ENCODE results near the gene SNPH.

Gene SNPH

DNA sequence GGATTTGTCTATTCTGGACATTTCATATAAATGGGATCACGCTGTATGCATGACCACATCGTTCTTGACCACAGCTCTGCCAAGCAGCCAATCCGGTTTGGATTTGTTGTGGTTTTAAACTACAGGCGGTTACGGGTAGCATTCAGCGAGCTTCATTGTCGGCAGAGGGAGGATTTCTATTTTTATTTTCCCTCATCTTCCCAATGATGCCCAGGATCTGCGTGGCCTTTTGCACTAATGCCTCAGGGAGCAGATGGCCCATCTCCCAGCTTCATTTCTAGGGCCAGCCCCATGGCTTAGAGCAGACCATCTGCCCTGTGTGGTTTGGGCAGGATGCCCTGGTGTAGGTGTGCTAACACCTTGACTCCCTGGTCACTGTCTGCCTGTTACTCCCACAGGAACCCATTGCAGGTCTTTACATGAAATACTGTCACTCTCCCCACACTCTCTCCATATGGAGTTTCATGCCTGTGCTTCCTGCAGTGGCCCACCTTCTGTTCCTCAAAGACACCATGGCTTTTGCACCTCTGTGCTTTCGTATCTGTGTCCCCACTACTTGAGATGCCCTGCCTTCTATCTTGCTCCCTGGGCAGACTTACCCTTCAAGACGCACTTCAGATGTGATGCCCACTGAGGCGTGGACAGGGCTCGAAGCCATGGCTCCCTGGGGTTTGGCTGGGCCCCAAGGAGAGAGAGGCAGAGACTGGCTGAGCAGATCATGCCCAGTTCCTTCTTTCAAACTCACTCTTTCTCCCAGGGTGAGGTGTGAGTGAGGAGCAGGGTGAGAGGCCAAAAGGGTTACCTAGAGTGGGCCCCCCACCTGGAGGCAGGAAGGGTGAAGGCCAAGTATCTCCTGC, 36.8 kb downstream of the SNPH start:
- H3K36me3 ChIP-seq (ENCODE audit: insufficient read depth, low read length): no peaks in the 10 kb centered on the region

DNA sequence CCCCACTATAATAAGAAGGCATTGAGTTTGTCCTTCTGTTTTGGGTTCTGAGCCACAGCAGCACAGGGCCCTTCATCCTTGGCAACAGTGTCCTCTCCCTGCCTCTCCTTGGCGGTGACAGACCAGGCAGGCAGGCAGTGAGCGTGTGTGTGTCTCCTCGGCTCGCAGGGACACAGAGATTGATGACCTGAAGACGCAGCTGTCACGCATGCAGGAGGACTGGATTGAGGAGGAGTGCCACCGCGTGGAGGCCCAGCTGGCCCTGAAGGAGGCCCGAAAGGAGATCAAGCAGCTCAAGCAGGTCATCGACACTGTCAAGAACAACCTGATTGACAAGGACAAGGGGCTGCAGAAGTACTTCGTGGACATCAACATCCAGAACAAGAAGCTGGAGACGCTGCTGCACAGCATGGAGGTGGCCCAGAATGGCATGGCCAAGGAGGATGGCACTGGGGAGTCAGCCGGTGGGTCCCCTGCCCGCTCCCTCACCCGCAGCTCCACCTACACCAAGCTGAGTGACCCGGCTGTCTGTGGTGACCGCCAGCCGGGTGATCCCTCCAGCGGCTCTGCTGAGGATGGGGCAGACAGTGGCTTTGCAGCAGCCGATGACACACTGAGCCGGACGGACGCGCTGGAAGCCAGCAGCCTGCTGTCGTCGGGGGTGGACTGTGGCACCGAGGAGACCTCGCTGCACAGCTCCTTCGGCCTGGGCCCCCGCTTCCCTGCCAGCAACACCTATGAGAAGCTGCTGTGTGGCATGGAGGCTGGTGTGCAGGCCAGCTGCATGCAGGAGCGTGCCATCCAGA, 38.8 kb downstream of the SNPH start:
- H3K9ac ChIP-seq (ENCODE audit: low read depth, low read length): no peak overlapping the region

More for the DNA sequence above, 36.8 kb downstream of the SNPH start:
- H3K9ac ChIP-seq (ENCODE audit: low read depth, low read length): no peak overlapping the region
- peaks cover 7% of the 10 kb centered on the region for H3K4me1 ChIP-seq (ENCODE audit: insufficient read depth, low read length)
- H3K9me3 ChIP-seq (ENCODE audit: control insufficient read depth, insufficient read depth, low read length): no peaks in the 10 kb centered on the region

DNA sequence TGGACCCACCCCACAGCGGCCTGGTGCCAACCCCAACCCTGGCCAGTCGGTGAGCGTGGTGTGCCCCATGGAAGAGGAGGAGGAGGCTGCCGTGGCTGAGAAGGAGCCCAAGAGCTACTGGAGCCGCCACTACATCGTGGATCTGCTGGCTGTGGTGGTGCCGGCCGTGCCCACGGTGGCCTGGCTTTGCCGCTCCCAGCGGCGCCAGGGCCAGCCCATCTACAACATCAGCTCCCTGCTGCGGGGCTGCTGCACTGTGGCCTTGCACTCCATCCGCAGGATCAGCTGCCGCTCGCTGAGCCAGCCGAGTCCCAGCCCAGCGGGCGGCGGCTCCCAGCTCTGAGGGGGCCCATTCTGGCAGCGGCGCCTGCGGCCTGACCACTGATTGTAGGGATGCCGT, 39.6 kb downstream of the SNPH start:
- no peaks in the 10 kb centered on the region for H3K36me3 ChIP-seq (ENCODE audit: insufficient read depth, low read length)
- no peaks in the 10 kb centered on the region for H3K9me3 ChIP-seq (ENCODE audit: control insufficient read depth, insufficient read depth, low read length)
- H3K9ac ChIP-seq (ENCODE audit: low read depth, low read length): no peak overlapping the region
- peaks cover 11% of the 10 kb centered on the region for H3K4me1 ChIP-seq (ENCODE audit: insufficient read depth, low read length)

More for the DNA sequence above, 38.8 kb downstream of the SNPH start:
- Histone ChIP-seq H3K4me1 (ENCODE audit: insufficient read depth, low read length) (peaks cover 13% of the 10 kb centered on the region), H3K9me3 (ENCODE audit: control insufficient read depth, insufficient read depth, low read length) (no peaks in the 10 kb centered on the region), H3K36me3 (ENCODE audit: insufficient read depth, low read length) (no peaks in the 10 kb centered on the region)

DNA sequence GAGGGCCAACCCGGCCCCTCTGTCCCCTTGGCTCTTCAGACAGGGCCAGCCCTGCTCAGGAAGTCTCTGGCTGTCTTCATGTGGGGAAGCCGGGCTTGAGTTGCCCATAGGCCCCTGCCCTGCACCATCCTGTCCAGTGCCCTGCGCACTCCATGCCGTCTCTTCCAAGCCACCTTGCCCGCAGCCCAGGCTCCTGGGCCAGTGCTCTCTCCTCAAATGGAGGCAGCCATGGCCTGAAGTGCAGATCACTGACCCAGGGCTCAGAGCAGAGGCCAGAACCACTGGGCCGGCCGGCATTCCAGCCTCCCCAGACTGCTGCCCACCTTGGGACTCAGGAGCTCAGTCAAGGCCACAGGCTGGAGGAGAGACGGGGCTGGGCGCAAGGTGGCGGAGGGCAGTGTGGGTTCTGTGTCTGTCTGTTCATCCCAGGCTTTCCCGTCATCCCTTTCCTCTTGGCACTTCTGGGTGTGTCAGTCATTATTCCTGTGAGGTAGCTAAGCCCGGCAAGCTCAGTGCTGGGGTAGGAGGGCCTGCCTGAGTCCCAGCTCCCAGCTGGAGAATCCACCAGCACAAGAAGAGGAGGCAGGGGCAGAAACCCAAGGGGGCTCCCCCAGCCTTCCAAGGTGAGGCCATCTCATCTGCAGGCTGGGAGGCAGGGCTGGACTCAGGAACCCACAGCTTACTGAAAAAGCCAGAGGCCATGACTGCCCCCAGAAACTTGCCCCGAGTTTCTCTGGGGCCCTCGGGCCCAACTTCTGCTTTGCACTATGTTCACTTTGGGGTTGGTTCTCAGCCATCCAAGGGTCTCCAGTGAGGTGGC, 40.4 kb downstream of the SNPH start:
- H3K9me3 ChIP-seq (ENCODE audit: control insufficient read depth, insufficient read depth, low read length): no peaks in the 10 kb centered on the region
- peaks cover 6% of the 10 kb centered on the region; the same call in 1 of the 2 replicates for H3K4me1 ChIP-seq (ENCODE audit: insufficient read depth, low read length)
- no peak overlapping the region for H3K9ac ChIP-seq (ENCODE audit: low read depth, low read length)
- H3K36me3 ChIP-seq (ENCODE audit: insufficient read depth, low read length): no peaks in the 10 kb centered on the region

DNA sequence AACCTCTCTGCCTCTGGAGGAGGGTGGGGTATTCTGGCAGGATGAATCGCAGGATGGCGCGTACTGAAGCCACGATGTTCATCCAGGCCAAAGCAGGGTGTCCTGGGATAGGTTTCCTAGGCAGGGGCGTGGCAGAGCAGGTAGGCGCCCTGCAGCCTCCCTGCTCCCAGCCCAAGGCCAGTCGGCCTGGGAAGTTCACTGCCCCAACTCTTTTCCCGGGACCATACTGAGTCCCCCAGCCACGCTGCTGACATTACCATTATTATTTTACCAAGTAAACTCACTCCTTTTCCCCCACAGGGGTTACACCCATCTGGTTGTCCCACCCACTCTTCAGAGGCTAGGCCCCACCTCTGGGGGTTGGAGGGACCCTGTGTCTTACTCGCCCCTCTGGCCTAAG, 41.1 kb downstream of the SNPH start:
- Histone ChIP-seq H3K4me1 (ENCODE audit: insufficient read depth, low read length) (peaks cover 6% of the 10 kb centered on the region; the same call in 1 of the 2 replicates), H3K9ac (ENCODE audit: low read depth, low read length) (no peak overlapping the region), H3K36me3 (ENCODE audit: insufficient read depth, low read length) (no peaks in the 10 kb centered on the region), H3K9me3 (ENCODE audit: control insufficient read depth, insufficient read depth, low read length) (no peaks in the 10 kb centered on the region)

DNA sequence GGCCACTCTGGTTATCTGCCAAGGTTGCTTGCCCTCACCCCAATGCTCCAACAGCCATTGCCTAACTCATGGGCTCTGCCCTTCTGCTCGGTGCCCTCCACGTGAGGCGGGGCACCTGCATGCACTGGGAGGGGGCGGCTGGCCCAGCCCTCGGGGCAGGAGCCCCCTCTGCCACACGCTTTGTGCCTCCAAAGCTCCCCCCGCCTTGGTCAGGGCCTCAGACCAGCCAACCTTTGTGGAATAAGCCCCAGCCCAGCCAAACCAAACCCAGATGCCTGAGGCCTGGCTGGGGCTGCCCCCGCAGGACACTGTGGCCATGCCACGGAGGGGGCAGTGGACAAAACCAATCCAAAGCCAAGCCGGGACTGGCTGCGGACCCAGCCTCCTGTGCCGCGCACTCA, 41.5 kb downstream of the SNPH start:
- Histone ChIP-seq H3K9ac (ENCODE audit: low read depth, low read length) (no peak overlapping the region), H3K9me3 (ENCODE audit: control insufficient read depth, insufficient read depth, low read length) (no peaks in the 10 kb centered on the region), H3K36me3 (ENCODE audit: insufficient read depth, low read length) (no peaks in the 10 kb centered on the region), H3K4me1 (ENCODE audit: insufficient read depth, low read length) (peaks cover 6% of the 10 kb centered on the region; the same call in 1 of the 2 replicates)

DNA sequence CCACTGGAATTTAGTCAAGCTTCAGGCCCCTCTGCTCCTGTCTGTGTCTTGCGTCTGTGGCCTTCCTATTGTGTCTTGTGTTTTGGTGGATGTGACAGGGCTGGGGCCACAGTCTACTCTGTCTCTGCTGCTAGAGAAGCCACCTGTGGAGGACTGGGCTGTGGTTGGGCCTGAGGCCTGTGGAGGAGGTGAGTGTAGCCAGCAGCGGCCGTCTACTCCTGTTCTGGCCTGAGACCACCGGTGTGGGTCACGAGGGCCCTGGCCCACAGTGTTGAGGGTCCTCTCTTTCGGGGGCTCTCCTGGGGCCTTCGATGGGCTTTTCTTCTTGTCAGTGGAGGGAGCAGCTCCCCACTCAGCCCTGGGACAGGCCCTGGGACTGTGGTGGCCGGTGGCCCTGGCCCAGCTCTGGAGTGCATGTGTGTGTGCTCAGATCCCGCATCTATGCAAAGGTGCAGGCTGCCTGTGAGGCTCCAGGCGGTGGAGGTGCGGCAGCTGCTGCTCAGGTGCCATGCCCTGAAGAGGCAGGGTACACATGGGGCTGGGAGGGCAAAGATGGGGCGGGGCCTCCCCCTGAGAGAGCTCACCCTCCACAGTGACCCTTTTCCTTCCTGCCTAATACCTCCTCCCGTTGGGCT, 42.1 kb downstream of the SNPH start:
- Histone ChIP-seq H3K9me3 (ENCODE audit: control insufficient read depth, insufficient read depth, low read length) (no peaks in the 10 kb centered on the region), H3K36me3 (ENCODE audit: insufficient read depth, low read length) (no peaks in the 10 kb centered on the region), H3K4me1 (ENCODE audit: insufficient read depth, low read length) (peaks cover 6% of the 10 kb centered on the region; the same call in 1 of the 2 replicates), H3K9ac (ENCODE audit: low read depth, low read length) (no peak overlapping the region)

DNA sequence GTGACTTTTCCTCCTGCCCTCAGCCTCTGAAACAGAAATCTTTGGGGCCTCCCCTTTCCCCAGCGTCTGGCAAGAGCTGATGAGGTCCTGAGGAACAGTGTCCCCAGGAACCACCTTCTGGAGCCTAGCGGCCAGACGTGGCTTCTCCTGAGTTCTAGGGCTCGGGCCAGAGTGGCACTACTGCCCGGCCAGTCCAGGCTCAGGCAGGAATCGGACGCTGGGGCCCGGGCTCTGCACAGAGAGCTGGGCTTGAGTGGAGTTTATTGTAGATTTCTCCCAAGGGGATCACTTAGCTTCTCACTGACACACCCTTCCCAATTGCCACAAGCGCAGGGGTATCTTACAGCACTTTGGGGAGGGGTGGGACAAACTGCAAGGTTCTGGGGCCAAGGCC, 42.6 kb downstream of the SNPH start:
- Histone ChIP-seq H3K9me3 (ENCODE audit: control insufficient read depth, insufficient read depth, low read length) (no peaks in the 10 kb centered on the region), H3K36me3 (ENCODE audit: insufficient read depth, low read length) (no peaks in the 10 kb centered on the region), H3K9ac (ENCODE audit: low read depth, low read length) (no peak overlapping the region), H3K4me1 (ENCODE audit: insufficient read depth, low read length) (peaks cover 6% of the 10 kb centered on the region; the same call in 1 of the 2 replicates)

DNA sequence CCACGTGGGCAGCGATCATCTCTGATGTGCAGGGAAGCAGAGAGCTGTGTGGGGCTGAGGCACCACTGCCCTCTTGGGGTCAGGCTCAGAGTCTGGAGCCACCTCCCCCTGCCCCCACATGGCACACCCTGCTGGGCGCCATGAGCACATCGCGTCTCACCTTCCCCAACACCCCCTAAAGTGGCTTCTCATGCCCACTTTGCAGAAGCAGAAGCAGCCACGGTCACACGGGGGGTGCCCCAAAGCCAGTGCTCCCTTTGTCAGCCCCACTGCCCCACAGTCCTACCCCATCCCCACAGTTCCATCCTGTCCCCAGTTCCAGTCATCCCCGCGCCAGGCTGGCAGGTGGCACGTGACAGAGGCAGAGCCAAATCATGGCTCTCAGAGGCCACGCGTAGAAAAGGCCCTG, 43.3 kb downstream of the SNPH start:
- Histone ChIP-seq H3K36me3 (ENCODE audit: insufficient read depth, low read length) (no peaks in the 10 kb centered on the region), H3K4me1 (ENCODE audit: insufficient read depth, low read length) (peaks cover 6% of the 10 kb centered on the region; the same call in 1 of the 2 replicates), H3K9me3 (ENCODE audit: control insufficient read depth, insufficient read depth, low read length) (no peaks in the 10 kb centered on the region), H3K9ac (ENCODE audit: low read depth, low read length) (no peak overlapping the region)

DNA sequence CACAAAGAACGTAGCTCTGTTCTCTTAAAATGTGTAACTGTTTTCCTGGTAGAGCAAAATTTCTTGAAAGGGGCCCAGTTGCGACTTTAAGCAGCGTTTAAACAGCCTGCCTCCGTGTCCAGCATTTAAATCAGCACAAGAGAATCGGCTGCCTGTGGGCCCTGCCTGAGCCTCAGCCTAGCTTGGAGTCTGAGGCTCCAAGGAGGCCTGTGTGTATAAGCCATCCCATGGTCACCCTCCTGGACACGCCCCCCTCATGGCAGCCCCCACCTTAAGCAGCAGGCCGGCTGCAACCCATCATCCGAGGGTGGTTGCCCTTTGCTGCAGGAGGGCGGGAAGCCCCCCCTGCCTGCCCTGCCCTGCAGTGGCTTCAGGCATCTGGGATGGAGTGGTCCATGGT, 44.0 kb downstream of the SNPH start:
- Histone ChIP-seq H3K9ac (ENCODE audit: low read depth, low read length) (no peak overlapping the region), H3K9me3 (ENCODE audit: control insufficient read depth, insufficient read depth, low read length) (no peaks in the 10 kb centered on the region), H3K4me1 (ENCODE audit: insufficient read depth, low read length) (peaks cover 6% of the 10 kb centered on the region; the same call in 1 of the 2 replicates), H3K36me3 (ENCODE audit: insufficient read depth, low read length) (no peaks in the 10 kb centered on the region)

DNA sequence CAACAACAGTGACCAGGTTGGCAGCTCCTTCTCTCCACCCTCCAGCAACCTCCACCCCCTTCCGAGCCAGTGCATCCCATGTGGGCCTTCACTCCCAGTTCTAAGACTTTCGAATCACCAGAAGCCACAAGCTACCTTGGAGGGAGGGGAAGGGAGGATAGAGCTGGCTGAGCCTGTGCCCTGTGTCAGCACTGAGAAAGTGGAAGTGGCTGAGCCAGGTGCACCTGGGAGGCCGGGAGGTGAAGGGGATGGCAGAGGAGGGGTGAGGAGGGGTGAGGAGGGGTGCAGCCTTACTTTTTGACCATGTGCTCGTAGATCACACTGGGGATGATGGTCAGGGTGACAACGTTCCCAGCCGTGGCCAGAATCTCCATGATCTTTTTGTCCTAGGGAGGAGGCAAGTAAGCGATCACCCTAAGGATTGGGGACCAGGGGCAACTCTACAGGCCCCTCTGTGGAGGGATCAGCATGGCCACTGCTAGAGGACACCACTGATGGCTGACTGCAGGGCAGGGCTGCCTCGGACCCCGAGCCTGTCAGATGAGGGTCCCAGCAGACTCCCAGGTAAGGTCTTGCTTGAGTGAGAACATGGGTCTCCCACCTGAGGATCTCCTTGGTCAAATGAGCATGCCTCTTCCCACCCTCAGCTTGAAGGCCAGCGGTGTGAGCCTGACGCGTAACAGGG, 44.6 kb downstream of the SNPH start:
- no peaks in the 10 kb centered on the region for H3K9me3 ChIP-seq (ENCODE audit: control insufficient read depth, insufficient read depth, low read length)
- H3K4me1 ChIP-seq (ENCODE audit: insufficient read depth, low read length): peaks cover 6% of the 10 kb centered on the region; the same call in 1 of the 2 replicates
- H3K36me3 ChIP-seq (ENCODE audit: insufficient read depth, low read length): no peaks in the 10 kb centered on the region
- no peak overlapping the region for H3K9ac ChIP-seq (ENCODE audit: low read depth, low read length)

DNA sequence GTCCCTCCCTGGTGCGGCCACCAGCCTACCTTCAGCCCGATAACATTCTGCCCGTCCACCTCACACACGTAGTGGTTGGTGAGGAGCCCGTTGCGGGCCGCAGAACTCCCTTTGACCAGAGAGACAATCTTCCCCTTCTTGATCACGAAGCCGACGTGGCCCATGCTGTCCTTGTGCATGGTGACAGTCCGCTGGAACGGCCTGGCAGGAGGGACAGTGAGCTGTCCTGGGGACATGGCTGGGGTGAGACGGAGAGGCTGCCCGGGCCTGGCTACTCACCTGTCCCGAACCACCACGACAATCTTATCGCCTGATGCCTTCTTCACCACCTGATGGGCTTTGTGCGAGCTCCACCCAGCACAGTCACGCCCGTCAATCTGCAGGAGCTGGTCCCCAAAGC, 46.2 kb downstream of the SNPH start:
- Histone ChIP-seq H3K4me1 (ENCODE audit: insufficient read depth, low read length) (peaks cover 6% of the 10 kb centered on the region; the same call in 1 of the 2 replicates), H3K9ac (ENCODE audit: low read depth, low read length) (no peak overlapping the region), H3K36me3 (ENCODE audit: insufficient read depth, low read length) (no peaks in the 10 kb centered on the region), H3K9me3 (ENCODE audit: control insufficient read depth, insufficient read depth, low read length) (no peaks in the 10 kb centered on the region)

DNA sequence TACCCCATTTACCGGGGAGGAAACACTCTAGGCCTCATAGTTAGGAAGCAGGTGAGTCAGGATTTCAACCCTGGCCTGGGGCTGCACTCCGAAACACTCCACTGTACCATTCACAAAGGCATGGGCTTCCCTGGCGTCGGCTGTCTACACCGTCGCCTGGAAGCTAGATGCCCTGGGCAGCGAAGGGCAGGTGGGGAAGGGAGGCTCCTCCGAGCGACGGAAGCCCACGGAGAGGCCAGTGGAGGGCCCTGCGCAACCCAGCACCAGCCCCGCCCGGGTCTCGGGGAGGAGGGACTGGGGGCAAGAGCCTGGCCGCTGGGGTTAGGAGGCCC, 46.8 kb downstream of the SNPH start:
- Histone ChIP-seq H3K36me3 (ENCODE audit: insufficient read depth, low read length) (no peaks in the 10 kb centered on the region), H3K9me3 (ENCODE audit: control insufficient read depth, insufficient read depth, low read length) (no peaks in the 10 kb centered on the region), H3K9ac (ENCODE audit: low read depth, low read length) (peak overlapping the region; percentile 56; the same call in 1 of the 2 replicates), H3K4me1 (ENCODE audit: insufficient read depth, low read length) (peaks cover 6% of the 10 kb centered on the region; the same call in 1 of the 2 replicates)
